ENCODE data around the gene PNMA5.
A peak's percentile ranks its signal among the peaks of the same experiment; 100 is the strongest.
"Not testable (repeated sequence)": the region's sequence is repeated elsewhere in the genome, so short reads cannot be mapped to it uniquely, and the experiment has no call there.

The PNMA5 gene

GRCh38 chrX:152993933-152994332, at the start of gene PNMA5:
PNMA5 (minus strand) TSS chrX:152994116; CDS start chrX:152991598, 2,518 bp downstream.
- DNase-seq (ENCODE audit: low read depth in 1 of 2, low spot score in 1 of 2), result no peak

- peak; percentile 39 to 55 for DNase-seq (ENCODE audit: low read depth in 1 of 2, low spot score in 1 of 2)
These were observed 38.6 kb upstream of the PNMA5 start for GRCh38 chrX:153032397-153033118.

GRCh38 chrX:153030801-153031200, 36.9 kb upstream of the PNMA5 start:
- DNase-seq (ENCODE audit: low read depth in 1 of 2, low spot score in 1 of 2), result no peak

- no peak for DNase-seq (ENCODE audit: low read depth in 1 of 2, low spot score in 1 of 2)
These were observed 36.0 kb upstream of the PNMA5 start for GRCh38 chrX:153029875-153030274.

DNA sequence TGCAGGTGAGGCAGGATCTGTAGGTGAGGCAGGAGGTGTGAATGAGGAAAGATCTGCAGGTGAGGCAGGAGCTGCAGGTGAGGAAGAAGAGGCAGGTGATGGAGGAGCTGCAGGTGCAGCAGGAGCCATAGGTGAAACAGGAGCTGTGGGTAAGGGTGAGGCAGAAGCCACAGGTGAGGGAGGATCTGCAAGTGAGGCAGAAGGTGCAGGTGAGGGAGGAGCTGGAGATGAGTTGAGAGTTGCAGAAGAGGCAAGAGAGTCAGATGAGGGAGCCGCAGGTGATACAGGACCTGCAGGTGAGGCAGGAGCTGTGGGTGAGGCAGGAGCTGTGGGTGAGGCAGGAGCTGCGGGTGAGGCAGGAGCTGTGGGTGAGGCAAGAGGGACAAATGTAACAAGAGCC, 35.2 kb upstream of the PNMA5 start:
- DNase-seq (ENCODE audit: low read depth in 1 of 2, low spot score in 1 of 2), result no peak

DNA sequence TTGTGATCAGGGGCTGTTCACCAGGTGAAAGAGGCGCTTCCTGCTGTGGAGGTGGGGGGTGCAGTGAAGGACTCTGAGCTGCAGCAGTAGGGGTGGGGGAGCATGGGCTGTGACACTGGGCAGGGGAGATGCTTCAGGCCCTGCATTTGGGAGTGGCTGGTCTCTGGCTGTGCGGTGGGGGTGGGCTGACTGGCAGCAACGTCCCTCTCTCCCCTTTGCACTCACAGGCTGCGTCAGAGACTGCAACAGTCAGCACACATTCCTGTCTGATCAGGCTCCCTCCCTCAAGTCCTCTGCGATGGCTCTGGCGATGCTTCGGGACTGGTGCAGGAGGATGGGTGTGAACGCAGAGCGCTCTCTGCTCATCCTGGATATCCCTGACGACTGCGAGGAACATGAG, 34.6 kb upstream of the PNMA5 start:
- DNase-seq (ENCODE audit: low read depth in 1 of 2, low spot score in 1 of 2), result not testable (repeated sequence)

DNA sequence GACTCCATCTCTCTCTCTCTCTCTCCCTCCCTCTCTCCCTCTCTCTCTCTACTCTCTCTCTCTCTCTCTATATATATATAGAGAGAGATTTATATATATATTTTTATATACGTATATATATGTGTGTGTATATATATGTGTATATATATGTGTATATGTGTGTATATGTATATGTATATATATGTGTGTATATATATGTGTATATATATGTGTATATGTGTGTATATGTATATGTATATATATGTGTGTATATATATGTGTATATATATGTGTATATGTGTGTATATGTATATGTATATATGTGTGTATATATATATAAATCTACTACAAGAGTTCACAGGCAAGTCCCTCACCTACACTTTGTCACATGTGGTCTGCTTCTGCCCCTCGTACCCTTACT, 32.6 kb upstream of the PNMA5 start:
- not testable (repeated sequence) for DNase-seq (ENCODE audit: low read depth in 1 of 2, low spot score in 1 of 2)

DNA sequence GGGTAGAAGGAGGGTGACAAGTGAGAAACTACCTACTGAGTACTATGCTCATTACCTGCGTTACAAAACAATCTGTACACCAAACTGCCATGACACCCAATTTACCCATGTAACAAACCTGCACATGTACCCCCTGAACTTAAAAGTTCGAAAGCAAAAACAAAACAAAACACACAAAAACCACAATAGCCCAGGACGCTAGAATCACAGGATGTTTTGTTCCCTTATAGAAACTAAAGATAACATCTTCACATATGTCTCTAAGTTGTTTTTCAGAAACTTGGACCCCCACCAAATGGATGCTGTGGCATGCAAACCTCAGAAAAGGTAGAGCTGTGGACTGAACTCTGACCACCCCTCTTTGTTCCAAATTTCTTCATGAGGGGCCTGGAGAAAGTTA, 25.2 kb upstream of the PNMA5 start:
- DNase-seq (ENCODE audit: low read depth in 1 of 2, low spot score in 1 of 2), result no peak

DNA sequence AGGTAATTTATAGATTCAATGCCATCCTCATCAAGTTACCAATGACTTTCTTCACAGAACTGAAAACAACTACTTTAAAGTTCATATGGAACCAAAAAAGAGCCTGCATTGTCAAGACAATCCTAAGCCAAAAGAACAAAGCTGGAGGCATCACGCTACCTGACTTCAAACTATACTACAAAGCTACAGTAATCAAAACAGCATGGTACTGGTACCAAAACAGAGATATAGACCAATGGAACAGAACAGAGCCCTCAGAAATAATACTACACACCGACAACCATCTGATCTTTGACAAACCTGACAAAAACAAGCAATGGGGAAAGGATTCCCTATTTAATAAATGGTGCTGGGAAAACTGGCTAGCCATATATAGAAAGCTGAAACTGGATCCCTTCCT, 23.3 kb upstream of the PNMA5 start:
- not testable (repeated sequence) for DNase-seq (ENCODE audit: low read depth in 1 of 2, low spot score in 1 of 2)

DNA sequence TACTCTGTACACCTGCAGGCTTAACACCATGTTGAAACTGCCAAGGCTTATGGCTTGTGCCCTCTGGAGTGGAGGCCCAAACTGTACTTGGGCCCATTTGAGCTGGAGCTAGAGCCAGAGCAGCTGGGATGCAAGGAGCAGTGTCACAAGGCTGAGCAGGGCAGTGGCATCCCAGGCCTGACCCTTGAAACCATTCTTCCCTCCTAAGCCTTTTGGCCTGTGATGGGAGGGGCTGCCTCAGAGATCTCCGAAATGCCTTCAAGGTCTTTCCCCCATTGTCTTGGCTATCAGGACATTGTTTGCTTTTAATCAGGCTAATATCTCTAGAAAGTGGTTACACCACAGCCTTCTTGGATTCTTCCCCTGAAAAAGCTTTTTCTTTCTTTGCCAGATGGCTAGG, 10.9 kb upstream of the PNMA5 start:
- no peak for DNase-seq (ENCODE audit: low read depth in 1 of 2, low spot score in 1 of 2)

GRCh38 chrX:153003981-153004380, 10.1 kb upstream of the PNMA5 start:
- no peak for DNase-seq (ENCODE audit: low read depth in 1 of 2, low spot score in 1 of 2)

DNA sequence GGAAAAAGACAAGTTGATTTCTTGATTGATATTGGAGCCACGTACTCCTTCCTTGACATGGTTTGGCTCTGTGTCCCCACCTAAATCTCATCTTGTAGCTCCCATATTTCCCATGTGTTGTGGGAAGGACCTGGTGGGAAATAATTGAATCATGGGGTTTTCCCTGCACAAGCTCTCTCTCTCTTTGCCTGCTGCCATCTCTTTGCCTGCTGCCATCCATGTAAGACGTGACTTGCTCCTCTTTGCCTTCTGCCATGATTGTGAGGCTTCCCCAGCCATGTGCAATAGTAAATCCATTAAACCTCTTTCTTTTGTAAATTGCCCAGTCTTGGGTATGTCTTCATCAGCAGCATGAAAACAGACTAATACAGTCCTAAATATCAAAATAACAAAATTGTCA, 8.3 kb upstream of the PNMA5 start:
- DNase-seq (ENCODE audit: low read depth in 1 of 2, low spot score in 1 of 2), result not testable (repeated sequence)

DNA sequence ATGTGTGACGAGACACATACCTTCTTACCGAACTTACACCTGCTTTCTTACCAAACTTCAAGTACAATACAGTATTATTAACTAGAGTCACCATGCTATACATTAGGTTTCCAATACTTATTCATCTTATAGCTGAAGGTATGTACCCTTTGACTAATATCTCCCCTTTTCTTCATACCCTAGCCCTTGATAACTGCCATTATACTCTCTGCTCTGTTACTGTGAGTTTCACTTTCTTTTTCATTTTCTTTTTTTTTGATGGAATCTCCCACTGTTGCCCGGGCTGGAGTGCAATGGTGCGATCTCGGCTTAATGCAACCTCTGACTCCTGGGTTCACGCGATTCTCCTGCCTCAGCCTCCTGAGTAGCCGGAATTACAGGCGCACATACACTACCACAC, 3.4 kb upstream of the PNMA5 start:
- DNase-seq (ENCODE audit: low read depth in 1 of 2, low spot score in 1 of 2), result no peak

GRCh38 chrX:152992115-152992514, 1.8 kb downstream of the PNMA5 start:
- no peak for DNase-seq (ENCODE audit: low read depth in 1 of 2, low spot score in 1 of 2)

GRCh38 chrX:152991123-152991522, 2.8 kb downstream of the PNMA5 start:
- no peak for DNase-seq (ENCODE audit: low read depth in 1 of 2, low spot score in 1 of 2)

GRCh38 chrX:152989292-152989658, 4.6 kb downstream of the PNMA5 start:
- no peak for DNase-seq (ENCODE audit: low read depth in 1 of 2, low spot score in 1 of 2)

GRCh38 chrX:152988536-152989291, 5.2 kb downstream of the PNMA5 start:
- no peak for DNase-seq (ENCODE audit: low read depth in 1 of 2, low spot score in 1 of 2)

- DNase-seq (ENCODE audit: low read depth in 1 of 2, low spot score in 1 of 2), result no peak
These were observed 6.1 kb downstream of the PNMA5 start for GRCh38 chrX:152987801-152988200.

DNA sequence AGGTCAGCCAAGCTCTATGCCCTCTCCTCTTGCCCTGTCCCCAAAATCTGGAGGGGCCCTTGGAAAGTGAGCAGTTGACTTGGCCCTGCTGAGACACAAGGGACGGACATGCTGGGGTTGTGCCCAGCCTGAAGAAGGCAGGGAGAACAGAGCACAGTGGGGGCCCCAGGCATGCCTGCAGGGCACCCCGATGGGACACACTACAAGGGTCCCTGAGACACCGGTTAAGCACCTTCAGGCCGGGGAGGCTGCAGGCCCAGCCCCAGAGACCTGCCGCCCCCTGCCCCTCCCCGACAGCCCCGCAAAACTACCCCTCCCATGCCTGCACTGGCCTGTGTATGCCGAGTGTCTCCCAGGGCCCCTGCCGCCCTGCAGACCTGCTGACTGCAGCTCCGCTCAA, 6.8 kb downstream of the PNMA5 start:
- DNase-seq (ENCODE audit: low read depth in 1 of 2, low spot score in 1 of 2), result not testable (repeated sequence)

- DNase-seq (ENCODE audit: low read depth in 1 of 2, low spot score in 1 of 2), result not testable (repeated sequence)
These were observed 8.5 kb downstream of the PNMA5 start for GRCh38 chrX:152985383-152985782.

DNA sequence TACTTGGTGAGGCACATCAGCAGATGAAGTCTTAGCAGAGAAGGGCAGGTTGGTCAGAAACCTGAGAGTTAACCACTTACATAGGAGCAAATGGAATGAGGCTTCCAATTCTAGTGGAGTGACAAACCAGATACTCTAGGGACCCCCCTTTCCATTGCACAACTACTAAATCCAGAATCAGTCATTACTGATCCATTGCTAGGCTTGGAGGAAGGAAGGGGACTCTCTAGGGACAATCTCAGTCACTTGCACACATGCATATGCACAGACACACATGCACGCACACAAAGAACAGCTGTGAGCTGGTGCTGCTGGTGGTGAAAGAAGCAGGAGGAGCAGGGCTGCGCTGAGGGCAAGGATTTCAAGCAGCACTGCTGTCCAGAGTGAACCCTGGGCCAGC, 25.7 kb downstream of the PNMA5 start:
- no peak for DNase-seq (ENCODE audit: low read depth in 1 of 2, low spot score in 1 of 2)

- no peak for DNase-seq (ENCODE audit: low read depth in 1 of 2, low spot score in 1 of 2)
These were observed 33.8 kb downstream of the PNMA5 start for GRCh38 chrX:152960115-152960514.

- DNase-seq (ENCODE audit: low read depth in 1 of 2, low spot score in 1 of 2), result no peak
These were observed 34.3 kb downstream of the PNMA5 start for GRCh38 chrX:152959626-152960025.
